HG03354 (cell line): ENCODE data around the gene FXN.
"Not testable (repeated sequence)": the region's sequence is repeated elsewhere in the genome, so short reads cannot be mapped to it uniquely, and the experiment has no call there.

Source experiments
- ATAC-seq: cut with Tn5 transposase; IDR thresholded peaks from one replicate; pipeline ENCODE4 v1.9.1; 2021; ENCODE audit warnings: mild to moderate bottlenecking; ENCODE audit not compliant: unreplicated experiment, poor library complexity, severe bottlenecking

The FXN gene

DNA sequence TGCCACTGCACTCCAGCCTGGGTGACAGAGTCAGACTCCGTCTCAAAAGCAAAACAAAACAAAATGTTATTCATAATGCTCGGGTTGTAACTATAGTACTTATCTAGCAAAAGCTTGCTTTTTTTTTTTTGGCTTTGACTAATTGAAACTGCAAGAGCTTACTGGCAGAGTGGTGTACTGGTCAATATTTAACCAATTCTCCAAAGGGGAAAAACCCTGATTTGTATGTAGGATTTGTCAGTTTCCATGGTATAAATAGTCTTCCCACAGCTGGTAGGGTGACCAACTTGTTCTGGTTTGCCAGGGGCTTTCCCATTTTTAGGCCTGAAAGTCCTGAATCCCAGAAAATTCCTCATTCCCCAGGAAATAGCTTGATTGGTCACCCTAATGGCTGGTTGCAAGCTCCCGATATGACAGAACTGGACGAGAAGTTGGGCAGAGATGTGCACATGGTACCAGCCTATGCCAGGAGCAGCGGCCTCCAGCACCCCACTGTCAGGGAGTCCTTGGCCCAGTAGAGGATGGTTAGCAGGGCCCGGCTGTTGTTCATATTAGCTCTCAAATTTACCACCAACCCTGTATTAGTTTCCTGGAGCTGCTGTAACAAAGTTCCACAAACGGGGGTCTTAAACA is 58.0 kb downstream of the FXN start:
- peak; percentile 70 for ATAC-seq

GRCh38 chr9:69094361-69095135 is 59.0 kb downstream of the FXN start:
- not testable (repeated sequence) for ATAC-seq

DNA sequence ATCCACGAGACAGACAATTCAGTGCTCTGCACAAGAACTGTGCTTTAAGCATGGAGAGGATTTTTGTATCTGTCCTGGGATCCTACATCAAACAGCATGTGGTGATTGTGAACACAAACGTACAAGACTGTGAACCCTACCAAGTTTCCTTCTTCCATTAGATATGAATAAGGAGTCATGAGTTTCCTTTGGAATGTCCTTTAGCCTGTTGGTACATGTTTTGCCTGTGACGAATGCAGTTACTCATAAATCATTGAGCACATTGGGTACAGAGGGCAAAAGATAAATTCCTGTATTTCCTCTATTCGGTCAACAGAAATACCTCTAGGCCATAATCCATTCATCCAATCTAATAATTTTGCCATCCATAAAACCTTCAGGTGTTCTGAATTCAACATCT is 61.5 kb downstream of the FXN start:
- no peak for ATAC-seq

- ATAC-seq: no peak
Observed at GRCh38 chr9:69097923-69098593, 62.5 kb downstream of the FXN start.

GRCh38 chr9:69103348-69103996 is 67.9 kb downstream of the FXN start:
- ATAC-seq: not testable (repeated sequence)

DNA sequence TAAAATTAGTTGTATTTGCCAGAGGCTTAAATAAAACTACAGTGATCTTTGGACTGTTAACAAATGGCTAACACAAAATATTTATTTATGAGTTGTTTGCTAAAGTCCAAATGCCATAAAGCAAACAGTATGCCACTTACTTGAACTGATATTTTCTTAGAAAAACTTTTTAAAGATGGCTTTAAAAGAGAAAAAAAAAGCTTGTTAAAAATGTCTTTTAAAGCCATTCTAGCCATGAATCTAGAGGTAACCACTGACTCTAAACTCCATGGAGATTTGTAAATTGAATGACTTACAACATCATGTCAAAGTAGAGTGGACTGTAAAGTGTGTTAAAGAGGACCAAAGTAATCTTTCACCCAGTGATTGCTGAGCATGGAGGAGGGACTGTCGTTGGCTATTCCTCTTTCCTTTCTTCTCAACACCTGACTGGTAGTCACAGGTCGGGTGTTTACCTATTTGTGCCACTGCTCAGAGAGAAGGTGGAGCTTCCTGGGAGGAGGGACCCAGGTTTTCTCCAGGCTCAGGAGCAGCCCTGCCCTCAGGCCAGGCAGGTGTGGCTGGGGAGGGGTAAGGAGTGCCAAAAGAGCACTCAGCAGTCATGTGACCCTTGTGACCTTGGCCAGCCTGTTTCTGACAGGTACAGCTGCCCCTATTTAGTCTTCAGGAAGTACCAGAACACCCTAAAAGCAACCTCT is 69.4 kb downstream of the FXN start:
- no peak for ATAC-seq

- no peak for ATAC-seq
Observed at GRCh38 chr9:69107771-69108170, 72.2 kb downstream of the FXN start.

DNA sequence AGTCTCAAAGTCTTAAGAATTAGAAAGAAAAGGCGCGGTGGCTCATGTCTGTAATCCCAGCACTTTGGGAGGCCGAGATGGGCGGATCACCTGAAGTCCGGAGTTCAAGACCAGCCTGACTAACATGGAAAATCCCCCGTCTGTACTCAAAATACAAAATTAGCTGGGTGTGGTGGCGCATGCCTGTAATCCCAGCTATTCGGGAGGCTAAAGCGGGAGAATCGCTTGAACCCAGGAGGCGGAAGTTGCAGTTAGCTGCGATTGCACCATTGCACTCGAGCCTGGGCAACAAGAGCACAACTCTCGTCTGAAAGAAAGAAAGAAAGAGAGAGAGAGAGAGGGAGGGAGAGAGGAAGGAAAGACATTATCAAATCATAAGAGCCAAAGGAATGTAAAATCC is 73.2 kb downstream of the FXN start:
- not testable (repeated sequence) for ATAC-seq

DNA sequence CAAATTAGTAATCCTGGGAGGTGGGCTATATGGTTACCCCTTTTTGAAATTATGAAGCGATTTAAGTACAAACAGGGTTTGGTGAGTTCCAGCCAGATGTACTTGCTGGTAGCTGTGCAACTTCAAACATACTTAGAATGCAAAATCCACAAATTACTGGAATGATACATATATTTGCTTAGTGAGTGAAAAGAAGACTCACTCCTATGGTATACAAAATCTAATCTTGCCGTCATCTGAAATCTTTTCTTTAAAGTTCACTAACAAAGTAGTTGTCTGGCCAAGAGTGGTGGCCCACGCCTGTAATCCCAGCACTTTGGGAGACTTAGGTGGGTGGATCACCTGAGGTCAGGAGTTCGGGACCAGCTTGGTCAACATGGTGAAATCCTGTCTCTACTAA is 73.6 kb downstream of the FXN start:
- ATAC-seq: no peak

DNA sequence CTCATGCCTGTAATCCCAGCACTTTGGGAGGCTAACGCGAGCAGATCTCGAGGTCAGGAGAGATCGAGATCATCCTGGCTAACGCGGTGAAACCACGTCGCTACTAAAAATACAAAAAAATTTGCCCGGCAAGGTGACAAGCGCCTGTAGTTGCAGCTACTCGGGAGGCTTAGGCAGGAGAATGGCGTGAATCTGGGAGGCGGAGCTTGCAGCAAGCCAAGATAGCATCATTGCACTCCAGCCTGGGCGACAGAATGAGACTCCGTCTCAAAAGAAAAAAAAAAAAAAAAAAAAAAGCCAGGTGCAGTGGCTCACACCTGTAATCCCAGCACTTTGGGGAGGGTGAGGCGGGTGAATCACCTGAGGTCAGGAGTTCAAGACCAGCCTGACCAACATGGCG is 77.1 kb downstream of the FXN start:
- ATAC-seq: not testable (repeated sequence)

- ATAC-seq: no peak
Observed at GRCh38 chr9:69115621-69116020, 80.1 kb downstream of the FXN start.

DNA sequence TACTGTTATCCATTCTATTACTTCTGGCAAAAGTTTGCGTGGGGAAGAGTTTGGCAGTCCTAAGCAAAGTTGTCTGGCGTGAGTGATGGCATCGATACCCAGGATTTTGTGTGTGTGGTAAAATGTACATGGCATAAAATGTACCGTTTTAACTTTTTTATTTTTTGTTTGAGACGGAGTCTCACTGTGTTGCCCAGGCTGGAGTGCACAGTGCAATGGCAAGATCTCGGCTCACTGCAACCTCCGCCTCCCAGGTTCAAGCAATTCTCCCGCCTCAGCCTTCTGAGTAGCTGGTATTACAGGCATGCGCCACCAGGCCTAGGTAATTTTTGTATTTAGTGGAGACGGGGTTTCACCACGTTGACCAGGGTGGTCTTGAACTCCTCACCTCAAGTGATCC is 83.1 kb downstream of the FXN start:
- ATAC-seq: no peak

- no peak for ATAC-seq
Observed at GRCh38 chr9:69120380-69121154, 85.0 kb downstream of the FXN start.

- ATAC-seq: peak; percentile 69
Observed at GRCh38 chr9:69121155-69122081, 85.9 kb downstream of the FXN start.

GRCh38 chr9:69122082-69122548 is 86.6 kb downstream of the FXN start:
- peak; percentile 70 for ATAC-seq

- ATAC-seq: no peak
Observed at GRCh38 chr9:69122549-69123141, 87.1 kb downstream of the FXN start.
